Measurements from ENCODE around the gene KLHL29. TPM values are rescaled to one million over a fixed set of nuclear protein-coding genes. Genes with fewer than 3 reads are reported as not detected.

KLHL29 gene
- total RNA-seq, 1 experiment from 2014 or later: 2.6 TPM

- Histone ChIP-seq H3K9ac (ENCODE audit: low read length) (no peak overlapping the region), H3K27ac (ENCODE audit: low read length) (no peak overlapping the region), H3K9me3 (ENCODE audit: low read length) (no peaks in the 10 kb centered on the region), H3K36me3 (ENCODE audit: low read depth, low read length) (no peaks in the 10 kb centered on the region), H3K27me3 (ENCODE audit: low read length) (no peaks in the 10 kb centered on the region), H3K4me2 (ENCODE audit: low read length) (no peak overlapping the region), H3K9me2 (replicated peaks; ENCODE audit: low read length) (no peaks in the 10 kb centered on the region), H3K79me2 (ENCODE audit: low read length) (no peaks in the 10 kb centered on the region), H3F3A (ENCODE audit: low read length, unreplicated experiment) (no peaks in the 10 kb centered on the region), H2AFZ (ENCODE audit: low read length) (no peak overlapping the region), H3K4me1 (ENCODE audit: insufficient read depth, low read length) (no peaks in the 10 kb centered on the region), H3K4me3 (ENCODE audit: low read length) (no peak overlapping the region), H4K20me1 (ENCODE audit: low read length) (no peaks in the 10 kb centered on the region)
- DNase-seq: no peak
- BruUV-seq (replicated peaks): no TSS peak
- POLR2A ChIA-PET (ENCODE audit: unreplicated experiment): no interaction called here
- no peak for ATAC-seq
- intact Hi-C loops (cut with micrococcal nuclease): no loop called here
- TF ChIP-seq EZH2 (IDR thresholded peaks at IDR 0.05; ENCODE audit: low read length, unreplicated experiment) (no peak), CTCF (conservative IDR thresholded peaks at IDR 0.05; ENCODE audit: low read depth, low read length) (no peak), EZH2phosphoT487 (IDR thresholded peaks at IDR 0.05; ENCODE audit: borderline replicate concordance, low read length) (no peak)
- CTCF ChIA-PET: no interaction called here
Measured at GRCh38 chr2:23505984-23506380, 121.0 kb downstream of the KLHL29 start.

DNA sequence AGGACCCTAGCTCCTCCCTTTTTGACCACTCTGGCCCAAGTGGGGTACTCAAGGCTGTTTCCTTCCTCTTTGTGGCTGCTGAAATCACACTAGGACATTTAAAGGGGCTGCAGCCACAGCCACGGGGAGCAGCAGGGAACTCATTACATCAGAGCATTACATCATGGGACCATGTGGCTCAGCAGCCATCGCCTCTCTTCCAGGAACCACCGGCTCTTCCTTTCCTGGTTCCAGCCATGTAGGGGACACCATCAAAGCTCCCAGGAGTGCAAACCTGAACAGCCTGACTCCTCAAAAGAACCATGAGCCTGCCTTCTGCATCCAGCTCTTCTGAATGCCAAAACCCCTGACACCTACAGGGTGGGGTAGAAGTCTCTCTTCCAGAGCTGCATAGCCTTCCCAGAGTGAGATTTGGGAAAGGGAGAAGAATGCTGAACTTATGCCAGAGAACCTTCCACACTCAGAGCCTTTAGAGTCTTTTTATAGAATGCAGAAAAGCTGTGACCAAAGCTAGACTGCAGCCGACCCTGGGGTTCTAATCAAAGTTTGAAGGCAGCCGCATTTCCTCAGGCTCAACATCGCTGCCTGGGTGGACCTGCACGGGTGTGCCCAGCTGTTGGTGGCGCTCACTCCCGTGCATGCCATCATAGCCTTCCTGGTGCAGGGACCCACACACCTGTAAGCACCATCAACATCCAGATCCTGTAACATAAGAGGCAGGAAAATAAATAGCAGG is 121.7 kb downstream of the KLHL29 start:
- no peaks in the 10 kb centered on the region for H3K9me3 ChIP-seq (ENCODE audit: low read length)
- CTCF ChIA-PET: no interaction called here
- H3K27ac ChIP-seq (ENCODE audit: low read length): no peak overlapping the region
- no peak overlapping the region for H3K4me3 ChIP-seq (ENCODE audit: low read length)
- DNase-seq (no peak), ATAC-seq (no peak)
- H3F3A ChIP-seq (ENCODE audit: low read length, unreplicated experiment): no peaks in the 10 kb centered on the region
- H3K36me3 ChIP-seq (ENCODE audit: low read depth, low read length): no peaks in the 10 kb centered on the region
- POLR2A ChIA-PET (ENCODE audit: unreplicated experiment): no interaction called here
- intact Hi-C loops (cut with micrococcal nuclease): no loop called here
- no peaks in the 10 kb centered on the region for H3K27me3 ChIP-seq (ENCODE audit: low read length)
- H3K9ac ChIP-seq (ENCODE audit: low read length): no peak overlapping the region
- no peak overlapping the region for H2AFZ ChIP-seq (ENCODE audit: low read length)
- H3K79me2 ChIP-seq (ENCODE audit: low read length): no peaks in the 10 kb centered on the region
- no peaks in the 10 kb centered on the region for H4K20me1 ChIP-seq (ENCODE audit: low read length)
- BruUV-seq (replicated peaks): no TSS peak
- H3K9me2 ChIP-seq (replicated peaks; ENCODE audit: low read length): no peaks in the 10 kb centered on the region
- H3K4me2 ChIP-seq (ENCODE audit: low read length): no peak overlapping the region
- no peaks in the 10 kb centered on the region for H3K4me1 ChIP-seq (ENCODE audit: insufficient read depth, low read length)
- TF ChIP-seq EZH2 (IDR thresholded peaks at IDR 0.05; ENCODE audit: low read length, unreplicated experiment): no peak
- TF ChIP-seq CTCF (conservative IDR thresholded peaks at IDR 0.05; ENCODE audit: low read depth, low read length): no peak
- no peak for TF ChIP-seq EZH2phosphoT487 (IDR thresholded peaks at IDR 0.05; ENCODE audit: borderline replicate concordance, low read length)

GRCh38 chr2:23507267-23508065 is 122.5 kb downstream of the KLHL29 start:
- no TSS peak for BruUV-seq (replicated peaks)
- DNase-seq (no peak), ATAC-seq (no peak)
- ChIA-PET POLR2A (ENCODE audit: unreplicated experiment) (no interaction called here), CTCF (no interaction called here)
- Histone ChIP-seq H2AFZ (ENCODE audit: low read length) (no peak overlapping the region), H3K4me2 (ENCODE audit: low read length) (no peak overlapping the region), H3K36me3 (ENCODE audit: low read depth, low read length) (no peaks in the 10 kb centered on the region), H3K4me1 (ENCODE audit: insufficient read depth, low read length) (no peaks in the 10 kb centered on the region), H3K4me3 (ENCODE audit: low read length) (no peak overlapping the region), H3K79me2 (ENCODE audit: low read length) (no peaks in the 10 kb centered on the region), H4K20me1 (ENCODE audit: low read length) (no peaks in the 10 kb centered on the region), H3F3A (ENCODE audit: low read length, unreplicated experiment) (no peaks in the 10 kb centered on the region), H3K9me2 (replicated peaks; ENCODE audit: low read length) (no peaks in the 10 kb centered on the region), H3K9me3 (ENCODE audit: low read length) (no peaks in the 10 kb centered on the region), H3K27me3 (ENCODE audit: low read length) (no peaks in the 10 kb centered on the region), H3K9ac (ENCODE audit: low read length) (no peak overlapping the region), H3K27ac (ENCODE audit: low read length) (no peak overlapping the region)
- TF ChIP-seq EZH2 (IDR thresholded peaks at IDR 0.05; ENCODE audit: low read length, unreplicated experiment): no peak
- intact Hi-C loops (cut with micrococcal nuclease): no loop called here
